SIG-M5 treated with dmso at 0.1 percent for 504 hours (cell line): Measurements from ENCODE around the gene CIDEA.

Source experiments
- DNase-seq: peaks from one replicate; lab custom pipeline; 2025; ENCODE audit not compliant: unreplicated experiment; lab: John Stamatoyannopoulos, UW

CIDEA gene

DNA sequence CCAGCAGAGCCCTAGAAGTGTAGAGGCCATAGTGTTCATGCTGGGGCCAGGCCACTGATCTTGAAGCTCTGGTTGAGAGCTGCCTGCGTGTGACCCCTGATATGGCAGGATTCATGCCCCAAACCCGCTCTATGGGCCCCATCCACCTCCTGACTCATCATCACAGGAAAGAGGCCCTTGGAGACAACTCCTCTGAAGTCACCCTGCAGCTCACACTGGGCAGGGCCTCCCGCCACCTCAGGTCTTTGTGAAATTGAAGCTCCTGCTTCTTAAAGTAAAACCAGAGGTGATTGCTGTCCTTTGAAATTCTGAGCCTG lies 41.9 kb downstream of the CIDEA start:
- peak; percentile 45 for DNase-seq

DNA sequence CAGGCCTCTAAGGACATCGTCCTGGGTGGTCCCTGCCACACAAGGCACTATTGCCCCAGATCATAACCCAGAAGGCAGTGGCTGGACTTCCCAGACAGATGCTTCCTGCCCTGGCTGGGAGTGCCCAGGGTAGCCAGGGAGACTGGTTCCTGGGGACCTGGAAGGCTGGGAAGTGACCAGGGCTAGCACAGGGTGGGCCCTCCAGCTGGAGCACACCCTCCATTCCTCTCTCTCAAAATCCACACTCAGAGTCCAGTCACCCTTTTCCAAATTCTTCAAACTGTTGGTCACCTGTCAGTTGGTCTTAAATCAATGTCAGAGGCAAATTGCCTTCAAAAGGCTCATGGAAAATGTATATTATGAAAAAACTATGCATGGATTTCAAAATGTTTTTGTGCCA lies 42.3 kb downstream of the CIDEA start:
- DNase-seq: no peak

GRCh38 chr18:12299862-12300261 lies 45.7 kb downstream of the CIDEA start:
- DNase-seq: no peak

DNA sequence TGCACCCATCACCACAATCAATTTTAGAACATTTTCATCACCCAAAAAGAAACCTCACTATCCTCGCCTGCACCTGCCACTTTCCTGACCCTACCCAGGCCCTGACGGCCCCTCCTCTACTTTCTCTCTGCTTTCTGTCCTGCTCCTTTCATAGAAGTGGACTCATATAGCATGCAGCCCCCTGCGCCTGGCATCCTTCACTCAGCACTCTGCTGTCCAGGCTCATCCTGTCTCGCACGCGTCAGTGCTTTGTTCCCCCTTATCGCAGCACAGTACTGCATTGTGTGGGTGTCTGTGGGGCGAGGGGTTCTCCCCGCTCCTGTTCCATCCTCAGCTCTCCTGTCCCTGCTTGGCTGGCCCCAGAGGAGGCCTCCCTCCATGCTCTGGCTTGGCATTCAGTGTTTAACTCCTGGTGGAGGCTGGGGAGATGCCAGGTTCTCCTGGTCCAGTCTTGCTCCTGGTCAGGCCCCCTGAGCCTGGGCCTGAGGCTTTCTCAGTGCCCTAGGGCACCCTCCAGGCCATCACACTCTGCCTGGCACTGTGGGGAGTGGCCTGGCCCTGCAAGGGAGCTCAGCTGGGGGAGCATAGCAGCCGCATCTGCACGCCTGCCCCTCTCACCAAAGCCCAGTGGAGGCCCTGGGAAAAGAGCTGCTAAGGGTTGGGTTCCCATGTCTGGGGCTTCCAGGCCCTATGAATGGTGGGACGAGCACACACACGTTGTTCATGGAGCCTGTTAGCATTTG lies 47.3 kb downstream of the CIDEA start:
- no peak for DNase-seq

DNA sequence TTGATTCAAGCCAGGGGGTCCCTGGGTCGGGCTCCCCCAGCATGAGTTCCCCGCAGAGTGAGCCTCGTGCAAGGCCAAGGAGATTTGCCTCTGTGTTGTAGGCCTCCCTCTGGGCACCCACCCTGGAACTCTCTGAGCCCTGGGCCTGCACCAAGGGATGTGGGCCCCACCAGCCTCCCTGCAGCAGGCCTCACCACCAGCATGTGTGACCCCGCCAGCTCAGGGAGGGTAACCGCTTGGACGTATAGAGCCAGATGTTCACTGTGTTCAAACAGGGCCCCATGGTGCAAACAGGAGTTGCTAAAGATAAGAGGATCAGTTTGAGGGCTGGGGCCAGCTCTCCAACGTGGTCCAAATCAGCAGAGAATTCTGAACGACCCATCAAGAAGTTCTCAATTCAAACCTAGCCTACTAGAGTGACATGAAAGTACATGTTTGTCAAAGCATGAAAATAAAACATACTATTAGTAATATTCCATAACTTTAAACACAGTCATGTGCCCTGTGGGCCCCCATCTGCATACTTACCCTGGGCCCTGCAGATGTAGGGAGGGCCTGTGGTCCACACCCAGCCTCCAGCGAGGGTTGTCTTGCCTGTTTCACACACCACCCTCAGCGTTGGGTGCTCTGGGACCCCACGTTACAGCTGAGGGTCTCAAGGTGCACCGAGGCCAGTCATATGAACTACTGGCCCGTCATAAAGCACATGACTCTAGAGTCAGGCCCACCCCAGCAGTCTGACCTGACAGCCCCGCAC lies 48.4 kb downstream of the CIDEA start:
- DNase-seq: no peak

DNA sequence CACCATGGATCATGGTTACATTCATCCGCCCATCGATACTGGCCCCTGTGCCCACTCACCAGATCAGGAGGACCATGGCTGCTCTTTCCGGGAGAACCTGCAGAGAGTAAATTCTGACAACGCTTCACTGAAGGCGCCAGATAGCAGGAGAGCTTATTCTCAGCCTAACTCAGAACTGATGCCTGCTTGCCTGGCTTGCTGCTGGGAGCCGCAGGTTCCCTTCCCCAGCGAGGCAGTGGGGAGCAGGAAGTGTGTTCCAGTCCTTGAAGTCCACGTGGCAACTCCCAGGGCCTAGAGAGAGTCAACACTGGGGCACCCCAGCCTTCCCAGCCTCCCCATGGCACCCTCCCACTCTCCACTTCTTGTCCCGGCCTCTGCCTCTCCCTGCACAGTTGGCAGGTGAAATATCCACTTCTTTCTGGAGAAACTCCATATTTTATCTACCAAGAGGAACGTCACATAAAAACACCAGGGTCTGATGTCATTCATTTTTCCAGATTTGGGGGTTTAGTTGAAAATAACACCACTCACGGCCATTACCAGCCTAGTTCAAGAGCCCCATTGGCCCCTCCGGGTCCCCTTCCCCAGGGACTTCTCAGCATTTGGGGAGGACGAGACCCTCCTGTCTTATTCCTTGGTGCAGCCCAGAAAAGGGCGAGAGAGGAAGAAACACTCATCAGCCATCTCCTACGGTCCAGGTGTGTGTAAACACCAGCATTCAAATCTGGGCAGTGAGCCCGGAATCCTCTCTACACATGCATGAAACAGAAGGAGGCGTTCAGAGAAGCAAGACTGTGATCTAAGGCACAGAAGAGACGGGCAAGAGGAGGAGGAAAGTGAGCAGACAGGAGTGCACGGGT lies 50.4 kb downstream of the CIDEA start:
- no peak for DNase-seq

DNA sequence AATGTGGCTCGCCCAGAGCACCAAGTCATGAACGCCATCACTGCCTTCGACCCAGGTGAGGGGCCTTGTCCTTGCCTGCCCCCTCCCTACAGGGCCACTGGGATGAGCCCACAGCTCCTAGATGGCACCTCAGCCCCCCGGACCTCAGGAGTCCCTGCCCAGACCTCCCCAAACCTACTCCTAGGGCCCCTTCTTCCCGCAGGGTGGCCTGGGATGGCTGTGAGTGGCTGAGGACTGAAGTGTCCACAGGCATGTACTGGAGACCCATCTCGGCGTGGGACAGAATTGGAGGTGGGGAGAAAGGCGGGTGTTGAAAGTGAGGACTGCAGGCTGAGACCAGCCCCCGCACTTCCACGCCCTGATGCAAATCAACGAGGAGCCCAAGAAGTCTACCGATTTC lies 51.0 kb downstream of the CIDEA start:
- no peak for DNase-seq

DNA sequence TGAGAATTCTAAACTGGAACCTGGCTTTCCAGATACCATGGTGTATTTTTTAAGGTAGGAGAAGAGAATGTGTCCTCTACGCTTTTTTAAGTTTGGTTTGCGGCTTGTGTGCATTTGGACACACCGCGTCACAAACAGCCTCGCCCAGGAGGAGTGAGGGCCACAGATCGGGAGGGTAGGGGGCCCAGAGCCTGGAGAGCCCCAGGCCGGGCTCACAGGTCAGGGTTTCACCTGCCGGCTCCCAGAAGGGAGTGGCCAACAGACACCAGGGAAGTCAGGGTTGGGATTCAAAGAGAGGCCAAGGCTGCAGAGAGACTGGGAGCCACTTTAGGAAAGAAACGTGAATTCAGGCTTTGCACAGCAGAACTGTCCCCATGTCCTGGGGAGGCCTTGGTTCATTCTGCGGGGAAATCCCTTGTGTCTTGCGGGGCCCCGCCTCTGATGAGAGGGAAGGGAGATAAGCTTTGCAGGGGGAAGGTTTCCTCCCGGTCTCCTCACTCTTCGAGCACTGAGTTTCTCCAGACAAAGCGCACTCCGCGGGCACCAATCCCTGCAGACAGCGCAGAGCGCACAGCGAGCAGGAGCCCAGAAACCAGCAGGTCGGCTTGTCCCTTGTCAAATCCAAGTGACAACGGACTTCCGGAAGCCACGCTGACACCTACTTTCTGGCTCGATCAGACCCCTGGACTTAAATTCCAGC lies 51.9 kb downstream of the CIDEA start:
- DNase-seq: no peak

DNA sequence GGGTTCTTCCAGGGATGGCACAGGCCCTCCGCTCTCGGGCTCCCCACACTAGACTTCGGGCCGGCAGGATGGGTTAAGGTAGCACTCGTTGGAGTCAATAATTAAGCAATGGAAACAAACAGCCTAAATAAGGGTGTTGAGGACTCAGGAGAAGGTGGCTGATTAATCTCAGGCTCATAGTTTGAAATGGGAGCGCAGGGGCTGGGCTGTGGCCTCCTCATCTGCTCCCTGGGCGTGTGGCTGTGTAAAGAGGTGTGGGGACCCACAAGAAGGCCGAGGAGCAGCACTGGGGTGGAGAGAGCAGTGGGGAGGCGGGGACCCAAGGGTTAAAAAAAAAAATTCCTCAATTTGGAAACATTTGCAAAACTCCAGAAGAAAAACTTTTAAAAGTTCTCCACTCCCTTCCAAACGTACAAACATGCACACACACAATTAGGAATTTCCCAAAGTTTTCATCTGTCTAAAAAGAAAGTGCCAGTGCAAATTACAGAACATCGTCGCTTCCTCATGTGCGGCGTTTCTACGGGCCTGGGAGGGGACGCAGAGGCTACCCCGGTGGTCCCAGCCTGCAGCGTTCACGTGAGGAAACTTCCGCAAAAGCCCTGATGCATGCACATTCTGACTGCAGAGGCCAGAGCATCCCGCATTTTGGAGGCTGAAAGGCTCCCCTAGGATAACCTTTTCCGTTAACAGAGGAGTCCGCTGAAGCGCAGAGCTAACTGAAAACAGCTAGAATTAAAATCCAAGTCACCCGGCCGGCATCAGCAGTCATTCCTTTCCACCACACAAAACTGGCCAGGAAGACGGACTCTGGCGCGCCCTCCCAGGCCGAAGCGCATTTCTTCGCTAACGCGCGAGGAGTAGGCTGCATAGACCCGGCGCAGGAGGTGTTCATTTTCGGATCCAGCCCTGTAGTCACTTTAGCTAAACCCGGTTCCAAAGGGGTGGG lies 52.9 kb downstream of the CIDEA start:
- DNase-seq: peak; percentile 79

- DNase-seq: peak; percentile 78
Observed at GRCh38 chr18:12307701-12308385, 53.7 kb downstream of the CIDEA start, which contains the start of gene TUBB6. TUBB6 (plus strand) TSS chr18:12308241; CDS start chr18:12308293, 52 bp downstream.

GRCh38 chr18:12308386-12309100 lies 54.4 kb downstream of the CIDEA start:
- peak; percentile 76 for DNase-seq

DNA sequence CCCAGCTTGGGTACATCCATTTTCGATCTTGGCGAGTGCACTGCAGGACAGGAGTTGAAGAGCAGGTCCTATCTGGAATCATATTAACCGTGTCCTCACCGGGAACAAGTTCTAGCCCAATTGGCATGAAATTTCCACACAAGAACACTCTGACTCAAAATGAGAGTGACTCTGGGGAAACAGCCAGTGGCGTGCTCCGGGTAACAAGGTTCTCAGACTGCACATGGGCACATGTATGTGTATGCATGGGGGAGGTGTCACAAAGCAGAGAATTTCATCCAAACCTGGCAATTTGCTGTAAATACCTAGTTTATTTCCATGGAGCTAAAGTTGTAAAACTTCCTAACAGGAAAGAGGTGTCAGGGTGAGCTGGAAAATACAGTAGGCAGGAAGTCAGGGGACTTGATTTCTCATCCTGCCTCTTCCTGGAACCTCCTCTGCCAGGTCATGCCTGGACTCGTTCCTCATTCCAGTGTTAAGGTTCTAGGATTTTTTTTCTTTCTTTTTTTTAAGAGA lies 55.6 kb downstream of the CIDEA start:
- peak; percentile 18 for DNase-seq

DNA sequence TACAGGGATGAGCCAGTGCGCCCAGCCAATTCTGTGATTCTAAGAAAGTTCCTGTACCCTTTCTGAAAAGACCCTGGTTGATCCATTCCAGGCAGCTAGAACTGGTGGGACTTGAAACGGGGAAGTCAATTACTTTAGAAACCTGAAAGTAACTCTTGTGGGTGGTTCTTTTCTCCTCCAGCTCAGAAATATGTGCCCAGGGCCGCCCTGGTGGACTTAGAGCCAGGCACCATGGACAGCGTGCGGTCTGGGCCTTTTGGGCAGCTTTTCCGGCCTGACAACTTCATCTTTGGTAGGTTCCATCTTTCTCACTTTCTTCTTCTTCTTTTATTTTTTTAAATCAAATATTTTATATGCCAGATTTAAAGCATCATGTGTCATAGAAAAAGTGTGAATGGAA lies 56.6 kb downstream of the CIDEA start:
- DNase-seq: peak; percentile 25

DNA sequence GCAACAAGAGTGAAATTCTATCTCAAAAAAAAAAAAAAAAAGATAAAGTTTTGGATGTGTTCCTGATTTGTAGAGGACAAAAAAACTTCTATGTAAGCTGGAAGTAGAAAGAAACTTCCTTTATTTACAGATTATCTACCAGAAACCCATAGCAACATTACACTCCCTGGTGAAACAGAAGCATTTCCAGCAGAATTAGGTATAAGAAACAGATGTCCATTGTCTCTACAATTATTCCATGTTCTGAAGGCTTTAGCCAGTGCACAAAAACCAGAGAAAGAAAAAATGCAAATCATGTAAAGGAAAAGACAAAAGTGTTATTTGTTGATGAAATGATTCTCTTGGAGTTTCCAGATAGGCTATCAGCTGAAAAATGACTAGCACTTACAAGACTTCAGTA lies 58.8 kb downstream of the CIDEA start:
- no peak for DNase-seq

DNA sequence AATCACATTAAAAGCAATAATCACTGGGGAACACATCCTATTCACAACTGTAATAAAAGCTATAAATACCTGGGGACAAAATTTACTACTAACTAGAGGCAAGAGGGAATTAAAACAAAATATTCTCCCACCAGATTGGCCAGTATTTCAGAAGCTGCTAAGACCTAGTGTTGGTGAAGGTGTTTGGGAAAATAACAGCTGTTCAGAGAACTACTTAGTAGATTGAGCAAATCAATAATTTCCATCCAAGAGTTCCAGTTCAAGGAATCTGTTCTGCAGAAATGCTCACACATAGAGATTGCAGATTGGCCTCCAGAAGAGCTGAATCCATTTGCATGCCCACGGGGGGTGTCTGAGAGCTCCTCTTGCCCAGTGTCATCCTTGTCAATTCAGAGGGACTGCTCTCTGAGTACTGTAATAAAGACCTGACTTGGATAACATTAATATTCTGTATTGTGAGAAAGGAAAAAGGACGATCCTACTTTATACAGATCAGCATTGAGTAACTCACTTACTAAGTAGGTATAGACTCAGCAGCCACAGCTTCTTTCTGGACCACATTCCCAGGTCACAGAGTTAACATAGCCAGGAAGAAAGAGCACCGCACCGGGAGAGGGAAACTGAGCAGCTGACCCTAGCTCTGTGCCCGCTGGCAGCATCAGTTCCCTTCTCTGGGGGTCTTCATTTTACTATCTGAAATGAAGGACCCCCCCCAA lies 59.5 kb downstream of the CIDEA start:
- no peak for DNase-seq

- DNase-seq: peak; percentile 52
Observed at GRCh38 chr18:12314591-12315305, 60.6 kb downstream of the CIDEA start.

DNA sequence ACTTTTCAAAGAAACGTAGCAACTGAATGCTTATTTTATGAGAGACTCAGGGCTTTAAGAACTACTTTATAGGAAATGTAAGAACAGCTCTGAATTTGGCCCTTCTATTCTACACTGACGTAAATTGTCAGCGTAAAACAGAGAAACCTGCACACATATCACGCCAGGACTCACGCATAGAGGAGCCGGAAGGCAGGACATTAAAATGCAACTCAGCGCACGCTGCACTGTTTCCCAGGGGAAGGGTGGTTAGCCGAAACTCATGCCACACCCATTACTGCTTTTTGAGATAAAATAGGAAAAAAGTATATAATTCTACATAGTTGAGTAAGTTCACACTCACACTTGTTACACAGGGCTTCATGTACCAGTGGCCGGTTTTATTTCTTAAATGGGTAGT lies 61.3 kb downstream of the CIDEA start:
- DNase-seq: no peak
